GM23338 (cell line): Measurements from ENCODE around the gene DHRSX.

Source experiments
- CREB1 ChIP-seq: fragments of 250-450 bp; sonication (Bioruptor Pico); IDR thresholded peaks from 2 replicates; pipeline ENCODE4 v1.5.0; 2020; ENCODE audit warnings: low read depth, mild to moderate bottlenecking, moderate library complexity
- EZH2 ChIP-seq: fragments of 200-600 bp; sonication (generic); IDR thresholded peaks from one replicate; pipeline ENCODE4 v1.8.0; 2017; ENCODE audit warnings: antibody characterized with exemption, mild to moderate bottlenecking, low read depth; ENCODE audit not compliant: unreplicated experiment
- NANOG ChIP-seq: IDR thresholded peaks from 2 replicates; pipeline ENCODE4 v1.6.1; 2016; ENCODE audit warnings: antibody characterized with exemption, borderline replicate concordance
- POLR2AphosphoS5 ChIP-seq: IDR thresholded peaks from 2 replicates; pipeline ENCODE4 v1.6.1; 2016; ENCODE audit warnings: antibody characterized with exemption, low read depth
- REST ChIP-seq: IDR thresholded peaks from one replicate; pipeline ENCODE4 v1.6.1; 2018; ENCODE audit warnings: antibody characterized with exemption; ENCODE audit not compliant: unreplicated experiment
- TF ChIP-seq, protein P1 (sequence below), 2 experiments: fragments of 200-600 bp in 1 of 2; sonication (generic) in 1 of 2; conservative IDR thresholded peaks; 2 replicates each; pipeline versions ENCODE4 v1.5.1 to v1.6.1; 2016 to 2017; ENCODE audit warnings: antibody characterized with exemption in 2 of 2, low read depth in 2 of 2, mild to moderate bottlenecking in 2 of 2, moderate library complexity in 1 of 2

DNA sequence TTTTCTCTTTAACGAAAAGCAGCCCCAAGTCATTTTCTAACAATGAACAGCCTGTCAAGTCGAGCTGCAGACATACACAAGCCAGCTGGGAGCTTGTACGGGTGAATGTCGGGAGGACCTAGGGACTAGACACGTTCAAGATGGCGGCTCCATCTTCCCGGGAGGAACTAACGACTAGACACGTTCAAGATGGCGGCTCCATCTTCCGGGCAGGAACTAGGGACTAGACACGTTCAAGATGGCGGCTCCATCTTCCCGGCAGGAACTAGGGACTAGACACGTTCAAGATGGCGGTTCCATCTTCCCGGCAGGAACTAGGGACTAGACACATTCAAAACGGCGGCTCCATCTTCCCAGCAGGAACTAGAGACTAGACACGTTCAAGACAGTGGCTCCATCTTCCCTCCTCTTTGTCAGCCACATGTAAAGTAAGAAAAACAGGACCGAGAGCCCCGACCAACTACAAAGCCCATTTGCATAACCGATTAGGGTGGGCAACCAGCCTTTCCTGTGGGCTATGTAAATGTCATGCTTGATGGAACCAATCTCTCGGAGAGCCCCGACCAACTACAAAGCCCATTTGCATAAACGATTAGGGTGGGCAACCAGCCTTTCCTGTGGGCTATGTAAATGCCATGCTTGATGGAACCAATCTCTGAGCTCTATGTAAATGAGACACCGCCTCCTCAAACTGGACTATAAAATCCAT, 175.5 kb downstream of the DHRSX start:
- TF ChIP-seq, protein P1, sequence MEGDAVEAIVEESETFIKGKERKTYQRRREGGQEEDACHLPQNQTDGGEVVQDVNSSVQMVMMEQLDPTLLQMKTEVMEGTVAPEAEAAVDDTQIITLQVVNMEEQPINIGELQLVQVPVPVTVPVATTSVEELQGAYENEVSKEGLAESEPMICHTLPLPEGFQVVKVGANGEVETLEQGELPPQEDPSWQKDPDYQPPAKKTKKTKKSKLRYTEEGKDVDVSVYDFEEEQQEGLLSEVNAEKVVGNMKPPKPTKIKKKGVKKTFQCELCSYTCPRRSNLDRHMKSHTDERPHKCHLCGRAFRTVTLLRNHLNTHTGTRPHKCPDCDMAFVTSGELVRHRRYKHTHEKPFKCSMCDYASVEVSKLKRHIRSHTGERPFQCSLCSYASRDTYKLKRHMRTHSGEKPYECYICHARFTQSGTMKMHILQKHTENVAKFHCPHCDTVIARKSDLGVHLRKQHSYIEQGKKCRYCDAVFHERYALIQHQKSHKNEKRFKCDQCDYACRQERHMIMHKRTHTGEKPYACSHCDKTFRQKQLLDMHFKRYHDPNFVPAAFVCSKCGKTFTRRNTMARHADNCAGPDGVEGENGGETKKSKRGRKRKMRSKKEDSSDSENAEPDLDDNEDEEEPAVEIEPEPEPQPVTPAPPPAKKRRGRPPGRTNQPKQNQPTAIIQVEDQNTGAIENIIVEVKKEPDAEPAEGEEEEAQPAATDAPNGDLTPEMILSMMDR (conservative IDR thresholded peaks at IDR 0.05; ENCODE audit: low read depth in 2 of 2) = no peak
- TF ChIP-seq POLR2AphosphoS5 (no peak), REST (no peak), EZH2 (no peak), NANOG (no peak), CREB1 (CRISPR knock-in tag) (no peak)
